IMR-90 (cell line): ENCODE data around the gene CPA3. TPM values are rescaled to one million over a fixed set of nuclear protein-coding genes. Genes with fewer than 3 reads are reported as not detected.

ENCODE experiments used
- ATAC-seq: fragments of 200-7000 bp; cut with Tn5 transposase; 2 replicates; pipeline ENCODE4 v1.9.1; 2020; ENCODE audit warnings: low read depth, mild to moderate bottlenecking, moderate library complexity
- BruUV-seq: library from RNA; stranded (reverse); fragments of 400-500 nt; replicated peaks from 2 replicates; lab custom pipeline; 2021; lab: Mats Ljungman, UMichigan
- CTCF ChIA-PET: fragments of 300-600 bp; formaldehyde crosslinking; extraction: SDS; loops from one replicate; lab custom pipeline; 2021; ENCODE audit warnings: antibody characterized with exemption; lab: Yijun Ruan, JAX
- POLR2A ChIA-PET: fragments of 300-600 bp; sonication (Branson Sonifier 250); formaldehyde crosslinking; loops from one replicate; lab custom pipeline; 2022; ENCODE audit warnings: antibody characterized with exemption; ENCODE audit not compliant: unreplicated experiment; lab: Charles Lee
- DNase-seq: peaks from one replicate; pipeline ENCODE4 v3.0.0; 2013
- H2AFZ ChIP-seq: replicated peaks from 2 replicates; pipeline ENCODE3; 2013; ENCODE audit warnings: low read length, mild to moderate bottlenecking; ENCODE audit not compliant: poor library complexity
- H2AK5ac ChIP-seq: 2 replicates; pipeline ENCODE4 v1.6.1; 2013; ENCODE audit warnings: low read depth, low read length, inconsistent platforms
- H2AK9ac ChIP-seq: replicated peaks from 2 replicates; pipeline ENCODE3; 2013; ENCODE audit warnings: mild to moderate bottlenecking, low read depth, low read length, moderate library complexity; ENCODE audit not compliant: poor library complexity
- H2BK120ac ChIP-seq: 2 replicates; pipeline ENCODE4 v1.6.1; 2013; ENCODE audit warnings: low read depth, low read length, inconsistent platforms
- H2BK15ac ChIP-seq: 3 replicates; pipeline ENCODE4 v1.6.1; 2013; ENCODE audit warnings: low read depth, low read length, inconsistent platforms
- H2BK20ac ChIP-seq: 2 replicates; pipeline ENCODE4 v1.6.1; 2013; ENCODE audit warnings: low read depth, mild to moderate bottlenecking, inconsistent platforms, low read length, moderate library complexity
- H2BK5ac ChIP-seq: 2 replicates; pipeline ENCODE4 v1.6.1; 2013; ENCODE audit warnings: mild to moderate bottlenecking, low read depth, low read length, inconsistent platforms; ENCODE audit not compliant: poor library complexity, severe bottlenecking
- H3K14ac ChIP-seq: replicated peaks from 2 replicates; pipeline ENCODE4 v1.6.1; 2013; ENCODE audit warnings: low read depth, low read length, inconsistent platforms
- H3K18ac ChIP-seq: 2 replicates; pipeline ENCODE4 v1.6.1; 2013; ENCODE audit warnings: low read depth, low read length, control low read depth
- H3K23ac ChIP-seq: 2 replicates; pipeline ENCODE4 v1.6.1; 2013; ENCODE audit warnings: low read depth, low read length, inconsistent platforms
- H3K27ac ChIP-seq: 2 replicates; pipeline ENCODE4 v1.5.1; 2013; ENCODE audit warnings: mild to moderate bottlenecking, control low read depth, low read length; ENCODE audit not compliant: insufficient read depth
- H3K27me3 ChIP-seq: 2 replicates; pipeline ENCODE4 v1.6.1; 2013; ENCODE audit warnings: low read length; ENCODE audit not compliant: control insufficient read depth, insufficient read depth
- H3K36me3 ChIP-seq: 2 replicates; pipeline ENCODE4 v1.6.1; 2013; ENCODE audit warnings: low read length, mixed read lengths; ENCODE audit not compliant: control insufficient read depth, insufficient read depth
- H3K4ac ChIP-seq: 2 replicates; pipeline ENCODE4 v1.6.1; 2013; ENCODE audit warnings: low read depth, low read length, inconsistent platforms
- H3K4me1 ChIP-seq: 2 replicates; pipeline ENCODE4 v1.6.1; 2013; ENCODE audit warnings: low read length, mixed read lengths; ENCODE audit not compliant: control insufficient read depth, insufficient read depth
- H3K4me2 ChIP-seq: 2 replicates; pipeline ENCODE4 v1.6.1; 2013; ENCODE audit warnings: low read depth, mild to moderate bottlenecking, control low read depth, low read length, moderate library complexity
- H3K4me3 ChIP-seq: 2 replicates; pipeline ENCODE4 v1.5.1; 2013; ENCODE audit warnings: low read depth, mild to moderate bottlenecking, control low read depth, low read length, moderate library complexity; ENCODE audit not compliant: insufficient read depth
- H3K56ac ChIP-seq: 2 replicates; pipeline ENCODE4 v1.6.1; 2013; ENCODE audit warnings: low read length, inconsistent platforms; ENCODE audit not compliant: insufficient read depth; ENCODE audit errors: extremely low read depth
- H3K79me1 ChIP-seq, 2 experiments: 2 replicates each; pipeline ENCODE4 v1.6.1; 2013; ENCODE audit warnings: low read length in 2 of 2, inconsistent platforms in 1 of 2, low read depth in 1 of 2
- H3K9ac ChIP-seq: 2 replicates; pipeline ENCODE4 v1.6.1; 2013; ENCODE audit warnings: low read depth, low read length, control low read depth
- H3K9me1 ChIP-seq: 2 replicates; pipeline ENCODE4 v1.6.1; 2013; ENCODE audit warnings: low read length, inconsistent platforms; ENCODE audit not compliant: insufficient read depth
- H3K9me3 ChIP-seq: 2 replicates; pipeline ENCODE4 v1.6.1; 2013; ENCODE audit warnings: low read length; ENCODE audit not compliant: control insufficient read depth, insufficient read depth
- H4K20me1 ChIP-seq: 2 replicates; pipeline ENCODE4 v1.6.1; 2013; ENCODE audit warnings: low read length, inconsistent platforms; ENCODE audit not compliant: insufficient read depth
- H4K5ac ChIP-seq: 2 replicates; pipeline ENCODE4 v1.6.1; 2013; ENCODE audit warnings: mild to moderate bottlenecking, low read depth, low read length, control low read depth
- H4K8ac ChIP-seq, 2 experiments: 2 replicates each; pipeline ENCODE4 v1.6.1; 2013; ENCODE audit warnings: low read depth in 2 of 2, low read length in 2 of 2, control low read depth in 1 of 2, inconsistent platforms in 1 of 2
- H4K91ac ChIP-seq: 2 replicates; pipeline ENCODE4 v1.6.1; 2013; ENCODE audit warnings: low read depth, low read length, inconsistent platforms; ENCODE audit not compliant: insufficient read depth
- CEBPB ChIP-seq: IDR thresholded peaks from 2 replicates; pipeline ENCODE4 v1.6.1; 2012; ENCODE audit warnings: low read depth, low read length, improper control_type of control experiment
- CTCF ChIP-seq: conservative IDR thresholded peaks from 2 replicates; pipeline ENCODE4 v1.5.1; 2012; ENCODE audit warnings: mild to moderate bottlenecking, low read depth, low read length, improper control_type of control experiment
- FOS ChIP-seq: fragments of 150-350 bp; IDR thresholded peaks from 2 replicates; pipeline ENCODE4 v1.6.1; 2016; ENCODE audit warnings: low read depth, low read length
- MXI1 ChIP-seq: IDR thresholded peaks from 2 replicates; pipeline ENCODE4 v1.6.1; 2012; ENCODE audit warnings: low read depth, mild to moderate bottlenecking, low read length, moderate library complexity, borderline replicate concordance
- POLR2A ChIP-seq: IDR thresholded peaks from 2 replicates; pipeline ENCODE4 v1.6.1; 2012; ENCODE audit warnings: mild to moderate bottlenecking, low read depth, low read length
- WGBS, 2 experiments: methylation state at CpG; one replicate each; pipeline versions ENCODE4 v1.1.5 to v1.1.7; 2013; ENCODE audit warnings: missing lambda C conversion rate in 2 of 2; ENCODE audit not compliant: insufficient read length in 1 of 2; ENCODE audit errors: extremely low coverage in 2 of 2; 5-methylcytosine and 5-hydroxymethylcytosine counted together
- dilution Hi-C: fragments of 300-500 bp; cut with HindIII; formaldehyde crosslinking; loops from one replicate; pipeline ENCODE4 v1.14.3; 2018; ENCODE audit warnings: low sequenced_read_pairs; ENCODE audit not compliant: unreplicated experiment
- in situ Hi-C: fragments of 300-500 bp; cut with MboI; formaldehyde crosslinking; loops from 3 replicates; pipeline ENCODE4 v1.14.3; 2019; ENCODE audit warnings: low sequenced_read_pairs, inconsistent platforms, mixed read lengths
- intact Hi-C: fragments of 100-400 bp; cut with micrococcal nuclease; formaldehyde crosslinking; loops from 2 replicates; pipeline ENCODE4 v1.10.0; 2022
- polyA plus RNA-seq, 3 experiments: library from polyadenylated mRNA; depleted of rRNA; stranded (reverse); fragments of >200 nt; gene quantifications; 2 replicates each; pipeline ENCODE4 v1.2.3, GENCODE V29; 2012; ENCODE audit warnings: low replicate concordance in 1 of 3
- total RNA-seq: library from RNA; depleted of rRNA; stranded (reverse); fragments of >200 nt; gene quantifications from 2 replicates; pipeline ENCODE4 v1.2.3, GENCODE V29; 2012

CPA3 gene
- total and polyA plus RNA-seq, 2 of the 4 experiments (the other 2 are of a cell fraction) = 0.07 TPM; not detected in 1

- peak; percentile 57 for ATAC-seq
- Histone ChIP-seq H3K9me3 (no peaks in the 10 kb centered on the region), H2BK5ac (peak overlapping the region; percentile 7), H2AFZ (no peak overlapping the region), H4K91ac (no peak overlapping the region), H4K20me1 (no peaks in the 10 kb centered on the region), H3K4ac (no peak overlapping the region), H3K79me1 (no peaks in the 10 kb centered on the region), H2AK9ac (no peak overlapping the region), H3K23ac (no peak overlapping the region), H3K18ac (no peak overlapping the region; the same call in 1 of the 2 replicates), H4K5ac (no peak overlapping the region), H2BK15ac (no peak overlapping the region), H3K27me3 (0 out of 2 replicates have a peak, but pooled peaks cover 2% of the 10 kb centered on the region), H2BK20ac (no peak overlapping the region; the same call in 1 of the 2 replicates), H3K4me3 (no peak overlapping the region), H4K8ac (no peak overlapping the region), H3K4me2 (peak overlapping the region; percentile 36), H2BK120ac (no peak overlapping the region), H3K9ac (no peak overlapping the region), H3K4me1 (peaks cover 6% of the 10 kb centered on the region), H3K14ac (no peak overlapping the region), H2AK5ac (no peak overlapping the region), H3K56ac (no peak overlapping the region), H3K27ac (no peak overlapping the region), H3K9me1 (peaks cover 7% of the 10 kb centered on the region; the same call in 1 of the 2 replicates), H3K36me3 (no peaks in the 10 kb centered on the region)
- POLR2A ChIA-PET = no interaction called here
- in situ Hi-C loops (no loop called here), dilution Hi-C loops (no loop called here), intact Hi-C loops (no loop called here)
- DNase-seq = peak; percentile 50
- BruUV-seq = no TSS peak
- WGBS, 2 experiments = no CpG with 5 or more reads among the region's 4 CpGs
- TF ChIP-seq FOS (peak; percentile 31; the same call in 1 of the 2 replicates), CTCF (no peak), CEBPB (peak; percentile 86), MXI1 (no peak), POLR2A (no peak)
- CTCF ChIA-PET = interaction anchor here (0.8 kb wide), 1 partner anchor 12 kb away, joined by 3 read pairs; no protein-coding TSS in a partner anchor
These were observed 37.1 kb downstream of the CPA3 start for GRCh38 chr3:148901987-148902791.
